Right atrium auricular region (tissue), 2 donors: ENCODE results near the gene CCDC12. TPM values are rescaled to one million over a fixed set of nuclear protein-coding genes. Genes with fewer than 3 reads are reported as not detected.

Source experiments
- DNase-seq: peaks from one replicate; pipeline ENCODE4 v3.0.0-alpha.2; 2019; ENCODE audit warnings: low spot score
- H3K27ac ChIP-seq, 2 donors: fragments of 200-600 bp; sonication (generic); 1 replicate in 1 of 2; 2 replicates in 1 of 2; pipeline ENCODE4 v1.5.1; 2016 to 2019
- H3K27me3 ChIP-seq, 2 donors: fragments of 200-600 bp; sonication (generic); one replicate each; pipeline versions ENCODE4 v1.5.1 to v1.6.0; 2017 to 2019
- H3K36me3 ChIP-seq: fragments of 200-600 bp; sonication (generic); one replicate; pipeline ENCODE4 v1.5.1; 2016
- H3K4me1 ChIP-seq, 2 donors: fragments of 200-600 bp; sonication (generic); one replicate each; pipeline versions ENCODE4 v1.5.1 to v1.6.0; 2017 to 2019
- H3K4me3 ChIP-seq, 2 donors: fragments of 200-600 bp; sonication (generic); 1 replicate in 1 of 2; 2 replicates in 1 of 2; pipeline ENCODE4 v1.5.1; 2017 to 2019; ENCODE audit warnings: mild to moderate bottlenecking in 1 of 2, moderate library complexity in 1 of 2
- H3K9me3 ChIP-seq, 2 donors: fragments of 200-600 bp; sonication (generic); one replicate each; pipeline ENCODE4 v1.5.1; 2019
- total RNA-seq, 2 donors: library from RNA; depleted of rRNA; stranded (reverse); fragments of >200 nt; gene quantifications; one replicate each; pipeline ENCODE4 v1.1.0, GENCODE V29; 2016
- TF ChIP-seq, protein P1 (sequence below), 2 donors: fragments of 200-600 bp; sonication (generic); IDR thresholded peaks; one replicate each; pipeline ENCODE4 v1.5.1; 2019; ENCODE audit warnings: antibody characterized with exemption in 2 of 2

Gene CCDC12
- total RNA-seq, 2 donors from 2014 or later: 27.5 to 38.6 TPM

DNA sequence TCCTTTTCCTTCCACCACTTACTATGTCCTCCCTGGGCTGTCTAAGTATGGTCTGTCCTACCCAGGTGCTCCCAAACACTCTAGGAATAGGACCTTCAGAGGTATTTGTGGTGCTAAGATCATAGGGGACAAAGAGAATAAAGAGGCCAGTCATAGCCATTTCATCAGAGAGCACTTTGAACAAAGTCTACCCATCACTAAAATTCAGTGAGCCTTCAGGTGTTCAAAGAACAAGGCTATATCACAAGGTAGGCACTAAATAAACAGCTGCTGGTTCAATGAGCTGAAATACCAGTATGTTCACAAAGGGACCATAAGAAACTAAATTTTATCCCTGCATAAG lies 41.7 kb upstream of the CCDC12 start:
- no peak for DNase-seq
- Histone ChIP-seq H3K4me1 (peaks cover 0 to 10% of the 10 kb centered on the region in 2 donors), H3K27me3 (no peaks in the 10 kb centered on the region), H3K9me3 (no peaks in the 10 kb centered on the region), H3K36me3 (peaks cover 38% of the 10 kb centered on the region), H3K4me3 (no peak overlapping the region), H3K27ac (no peak overlapping the region)
- TF ChIP-seq, protein P1, sequence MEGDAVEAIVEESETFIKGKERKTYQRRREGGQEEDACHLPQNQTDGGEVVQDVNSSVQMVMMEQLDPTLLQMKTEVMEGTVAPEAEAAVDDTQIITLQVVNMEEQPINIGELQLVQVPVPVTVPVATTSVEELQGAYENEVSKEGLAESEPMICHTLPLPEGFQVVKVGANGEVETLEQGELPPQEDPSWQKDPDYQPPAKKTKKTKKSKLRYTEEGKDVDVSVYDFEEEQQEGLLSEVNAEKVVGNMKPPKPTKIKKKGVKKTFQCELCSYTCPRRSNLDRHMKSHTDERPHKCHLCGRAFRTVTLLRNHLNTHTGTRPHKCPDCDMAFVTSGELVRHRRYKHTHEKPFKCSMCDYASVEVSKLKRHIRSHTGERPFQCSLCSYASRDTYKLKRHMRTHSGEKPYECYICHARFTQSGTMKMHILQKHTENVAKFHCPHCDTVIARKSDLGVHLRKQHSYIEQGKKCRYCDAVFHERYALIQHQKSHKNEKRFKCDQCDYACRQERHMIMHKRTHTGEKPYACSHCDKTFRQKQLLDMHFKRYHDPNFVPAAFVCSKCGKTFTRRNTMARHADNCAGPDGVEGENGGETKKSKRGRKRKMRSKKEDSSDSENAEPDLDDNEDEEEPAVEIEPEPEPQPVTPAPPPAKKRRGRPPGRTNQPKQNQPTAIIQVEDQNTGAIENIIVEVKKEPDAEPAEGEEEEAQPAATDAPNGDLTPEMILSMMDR (IDR thresholded peaks at IDR 0.05): no peak

DNA sequence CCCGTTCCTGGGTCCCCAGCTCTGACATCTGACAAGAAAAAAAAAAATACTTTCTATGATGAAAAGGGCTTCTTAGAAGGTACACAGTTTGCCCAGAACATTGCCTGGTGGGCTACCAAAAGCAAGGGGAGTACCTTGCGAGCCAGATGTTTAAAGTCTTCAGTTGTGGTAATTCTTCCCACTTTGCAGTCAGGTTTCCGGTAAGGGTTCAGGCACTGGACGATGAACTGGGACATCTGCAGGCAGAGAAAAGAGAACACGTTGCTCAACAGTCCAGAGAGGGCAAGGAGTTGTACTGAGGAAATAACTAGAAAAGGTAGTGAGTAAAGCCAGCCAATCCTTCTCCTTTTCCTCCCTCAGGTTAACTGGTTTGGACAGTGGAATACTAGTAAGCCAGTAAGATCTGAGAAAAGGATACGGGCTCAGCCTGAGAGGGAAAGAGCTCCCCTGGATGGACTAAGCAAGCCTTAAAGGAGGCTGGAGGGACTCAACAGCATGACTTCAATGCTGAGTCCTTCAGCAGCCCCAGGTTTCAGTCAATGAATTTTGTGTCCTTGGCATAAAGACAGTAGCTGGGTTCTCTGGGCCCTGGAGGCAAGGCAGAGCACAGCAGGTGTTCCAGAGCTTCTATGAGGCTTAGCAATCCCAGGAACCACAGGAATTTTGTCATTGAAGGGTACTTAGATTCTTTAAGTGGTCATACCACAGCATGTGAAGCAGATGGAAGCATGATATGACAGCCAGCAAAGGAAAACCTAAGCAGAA lies 41.1 kb upstream of the CCDC12 start:
- no peaks in the 10 kb centered on the region for H3K27me3 ChIP-seq
- TF ChIP-seq, protein P1 (IDR thresholded peaks at IDR 0.05): no peak
- H3K4me1 ChIP-seq: peaks cover 0 to 6% of the 10 kb centered on the region in 2 donors
- no peaks in the 10 kb centered on the region for H3K9me3 ChIP-seq
- no peak for DNase-seq
- H3K36me3 ChIP-seq: peaks cover 38% of the 10 kb centered on the region
- H3K27ac ChIP-seq: no peak overlapping the region
- H3K4me3 ChIP-seq: no peak overlapping the region

DNA sequence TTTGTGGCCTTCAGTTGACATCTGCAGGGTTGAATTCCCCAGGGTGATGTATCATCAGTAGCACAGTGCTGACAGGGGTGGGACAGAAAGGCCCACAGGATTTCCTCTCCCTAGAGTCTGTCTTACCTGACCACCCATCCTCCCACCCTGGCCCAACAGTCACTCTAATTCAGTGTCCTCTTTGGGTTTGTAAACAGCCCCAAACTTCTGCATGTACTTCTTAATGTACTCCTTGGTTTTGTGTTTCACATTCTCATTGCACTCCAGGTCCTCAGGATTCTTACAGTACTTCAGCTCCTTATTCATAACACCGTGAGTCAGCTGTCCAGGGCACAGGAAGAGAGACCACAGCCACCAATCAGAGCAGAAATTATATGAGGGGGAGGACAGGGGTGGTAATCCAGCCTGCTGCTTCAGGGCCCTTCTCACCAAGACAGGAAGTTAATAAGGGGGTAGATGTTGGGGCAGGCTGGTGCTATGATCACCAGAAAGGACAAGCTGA lies 40.4 kb upstream of the CCDC12 start:
- Histone ChIP-seq H3K36me3 (peaks cover 38% of the 10 kb centered on the region), H3K9me3 (no peaks in the 10 kb centered on the region), H3K27me3 (no peaks in the 10 kb centered on the region), H3K4me3 (no peak overlapping the region), H3K27ac (no peak overlapping the region), H3K4me1 (no peaks in the 10 kb centered on the region)
- TF ChIP-seq, protein P1 (IDR thresholded peaks at IDR 0.05): no peak
- DNase-seq: no peak

DNA sequence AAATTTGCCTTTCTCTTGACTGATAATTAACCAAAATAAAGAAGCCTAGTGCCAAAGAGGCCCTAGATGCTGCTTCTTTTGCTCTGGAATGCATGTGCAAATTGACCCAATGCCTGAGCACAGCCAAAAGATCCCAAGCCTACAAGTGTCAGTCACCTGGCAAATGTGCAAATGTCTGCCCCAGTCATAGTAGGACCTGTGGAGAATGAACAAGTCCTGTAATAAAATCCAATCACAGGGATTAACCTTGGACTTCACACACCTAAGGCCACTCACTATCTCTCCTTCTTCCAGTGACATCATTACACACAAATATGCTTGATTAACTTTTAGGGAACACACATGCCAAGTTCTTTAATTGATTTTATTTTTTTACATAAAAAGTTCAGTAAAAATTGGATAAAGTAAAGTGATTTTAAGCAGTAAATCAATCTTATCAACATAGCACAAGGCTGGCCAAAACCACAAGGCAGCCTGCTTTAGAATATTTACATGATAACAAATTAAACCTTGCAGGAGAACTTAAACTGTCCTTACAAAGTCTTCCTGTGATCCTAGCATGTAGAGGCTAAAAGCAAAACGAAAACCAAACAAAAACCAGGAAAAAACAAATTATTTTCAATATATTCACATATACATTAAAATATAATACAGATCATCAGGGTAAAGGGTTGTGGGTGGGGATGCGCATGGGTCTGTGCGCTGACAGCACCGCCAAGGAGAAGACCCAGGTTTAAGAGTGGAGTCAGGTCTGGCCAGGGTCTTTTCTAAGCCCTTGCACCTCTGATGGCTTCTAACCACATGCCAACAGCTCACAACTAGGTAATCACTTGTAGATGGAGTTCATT lies 39.8 kb upstream of the CCDC12 start:
- no peaks in the 10 kb centered on the region for H3K4me1 ChIP-seq
- H3K36me3 ChIP-seq: peaks cover 38% of the 10 kb centered on the region
- no peaks in the 10 kb centered on the region for H3K27me3 ChIP-seq
- H3K4me3 ChIP-seq: no peak overlapping the region
- no peak for DNase-seq
- TF ChIP-seq, protein P1 (IDR thresholded peaks at IDR 0.05): no peak
- no peak overlapping the region for H3K27ac ChIP-seq
- no peaks in the 10 kb centered on the region for H3K9me3 ChIP-seq

DNA sequence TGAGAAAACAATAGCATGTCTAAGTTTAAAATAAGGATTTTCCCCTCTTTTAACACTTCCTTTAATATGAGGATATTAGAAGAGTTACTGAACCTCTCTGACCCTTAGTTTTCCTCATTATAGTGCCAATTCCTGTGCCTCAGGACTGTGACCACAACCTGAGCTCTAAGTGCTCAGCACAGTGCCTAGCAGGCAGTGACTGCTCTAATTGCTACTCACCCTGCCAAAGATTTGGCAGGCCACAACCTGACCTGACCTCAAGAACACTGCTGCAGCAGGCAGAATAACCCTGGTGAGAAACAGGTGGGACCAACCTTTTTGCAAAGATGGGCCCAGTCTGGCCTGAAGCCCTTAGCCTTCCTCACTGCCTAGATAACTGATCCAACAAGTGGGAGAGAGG lies 38.6 kb upstream of the CCDC12 start:
- H3K4me1 ChIP-seq: peaks cover 0 to 4% of the 10 kb centered on the region in 2 donors
- H3K9me3 ChIP-seq: no peaks in the 10 kb centered on the region
- TF ChIP-seq, protein P1 (IDR thresholded peaks at IDR 0.05): no peak
- H3K27me3 ChIP-seq: no peaks in the 10 kb centered on the region
- H3K4me3 ChIP-seq: no peak overlapping the region
- H3K36me3 ChIP-seq: peaks cover 38% of the 10 kb centered on the region
- no peak overlapping the region for H3K27ac ChIP-seq
- no peak for DNase-seq
